Upper lobe of left lung (tissue), 4 donors: ENCODE data around the gene BOD1L2.

Source experiments
- EP300 ChIP-seq, 4 donors: sonication (generic); formaldehyde crosslinking; IDR thresholded peaks; one replicate each; pipeline ENCODE4 v1.5.1; 2017; ENCODE audit warnings: antibody characterized with exemption in 4 of 4, control low read depth in 2 of 4
- POLR2A ChIP-seq, 4 donors: fragments of 450-650 bp; IDR thresholded peaks; one replicate each; pipeline ENCODE4 v1.5.1; 2016 to 2017; ENCODE audit warnings: antibody characterized with exemption in 4 of 4, mild to moderate bottlenecking in 2 of 4
- POLR2AphosphoS5 ChIP-seq, 2 donors: sonication (generic); formaldehyde crosslinking; IDR thresholded peaks; one replicate each; pipeline ENCODE4 v1.5.1; 2017; ENCODE audit warnings: antibody characterized with exemption in 2 of 2
- TF ChIP-seq, protein P1 (sequence below), 6 experiments: fragments of 450-650 bp in 4 of 6; fragments of 200-600 bp in 2 of 6; sonication (generic) in 2 of 6; IDR thresholded peaks; one replicate each; pipeline ENCODE4 v1.5.1; 2016 to 2019; ENCODE audit warnings: antibody characterized with exemption in 6 of 6

DNA sequence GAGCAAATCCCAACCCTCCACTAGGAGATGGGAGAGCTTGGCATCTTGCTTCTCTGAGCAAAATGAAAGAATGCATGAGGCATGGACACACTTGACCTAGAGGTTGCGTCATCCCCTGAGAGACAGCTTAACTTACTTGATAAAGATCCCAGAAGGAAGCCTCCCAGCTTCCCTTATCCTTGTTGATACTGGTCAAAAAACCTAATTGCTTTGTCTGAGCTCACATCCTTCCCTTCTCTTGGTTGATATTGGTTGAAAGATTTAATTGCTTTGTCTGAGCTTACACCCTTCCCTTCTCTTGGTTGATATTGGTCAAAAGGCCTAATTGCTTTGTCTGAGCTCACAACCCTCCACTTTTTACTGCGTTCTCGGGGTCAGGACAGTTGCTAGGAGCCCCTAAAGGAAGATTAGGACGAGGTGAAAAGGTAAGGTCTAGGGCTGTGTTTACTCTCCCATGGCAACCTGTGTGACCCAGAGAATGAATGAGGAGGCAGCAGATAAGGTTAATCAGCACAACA is 12.2 kb upstream of the BOD1L2 start:
- TF ChIP-seq, protein P1, sequence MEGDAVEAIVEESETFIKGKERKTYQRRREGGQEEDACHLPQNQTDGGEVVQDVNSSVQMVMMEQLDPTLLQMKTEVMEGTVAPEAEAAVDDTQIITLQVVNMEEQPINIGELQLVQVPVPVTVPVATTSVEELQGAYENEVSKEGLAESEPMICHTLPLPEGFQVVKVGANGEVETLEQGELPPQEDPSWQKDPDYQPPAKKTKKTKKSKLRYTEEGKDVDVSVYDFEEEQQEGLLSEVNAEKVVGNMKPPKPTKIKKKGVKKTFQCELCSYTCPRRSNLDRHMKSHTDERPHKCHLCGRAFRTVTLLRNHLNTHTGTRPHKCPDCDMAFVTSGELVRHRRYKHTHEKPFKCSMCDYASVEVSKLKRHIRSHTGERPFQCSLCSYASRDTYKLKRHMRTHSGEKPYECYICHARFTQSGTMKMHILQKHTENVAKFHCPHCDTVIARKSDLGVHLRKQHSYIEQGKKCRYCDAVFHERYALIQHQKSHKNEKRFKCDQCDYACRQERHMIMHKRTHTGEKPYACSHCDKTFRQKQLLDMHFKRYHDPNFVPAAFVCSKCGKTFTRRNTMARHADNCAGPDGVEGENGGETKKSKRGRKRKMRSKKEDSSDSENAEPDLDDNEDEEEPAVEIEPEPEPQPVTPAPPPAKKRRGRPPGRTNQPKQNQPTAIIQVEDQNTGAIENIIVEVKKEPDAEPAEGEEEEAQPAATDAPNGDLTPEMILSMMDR (IDR thresholded peaks at IDR 0.05): no peak
- TF ChIP-seq POLR2AphosphoS5 (IDR thresholded peaks at IDR 0.05) (no peak), POLR2A (IDR thresholded peaks at IDR 0.05) (no peak), EP300 (IDR thresholded peaks at IDR 0.05) (no peak)
